ENCODE data around the gene DEFB113. TPM values are rescaled to one million over a fixed set of nuclear protein-coding genes. Genes with fewer than 3 reads are reported as not detected.
"Not testable (repeated sequence)": the region's sequence is repeated elsewhere in the genome, so short reads cannot be mapped to it uniquely, and the experiment has no call there.

Gene DEFB113
- total and polyA plus RNA-seq, 9 donors, result not detected

DNA sequence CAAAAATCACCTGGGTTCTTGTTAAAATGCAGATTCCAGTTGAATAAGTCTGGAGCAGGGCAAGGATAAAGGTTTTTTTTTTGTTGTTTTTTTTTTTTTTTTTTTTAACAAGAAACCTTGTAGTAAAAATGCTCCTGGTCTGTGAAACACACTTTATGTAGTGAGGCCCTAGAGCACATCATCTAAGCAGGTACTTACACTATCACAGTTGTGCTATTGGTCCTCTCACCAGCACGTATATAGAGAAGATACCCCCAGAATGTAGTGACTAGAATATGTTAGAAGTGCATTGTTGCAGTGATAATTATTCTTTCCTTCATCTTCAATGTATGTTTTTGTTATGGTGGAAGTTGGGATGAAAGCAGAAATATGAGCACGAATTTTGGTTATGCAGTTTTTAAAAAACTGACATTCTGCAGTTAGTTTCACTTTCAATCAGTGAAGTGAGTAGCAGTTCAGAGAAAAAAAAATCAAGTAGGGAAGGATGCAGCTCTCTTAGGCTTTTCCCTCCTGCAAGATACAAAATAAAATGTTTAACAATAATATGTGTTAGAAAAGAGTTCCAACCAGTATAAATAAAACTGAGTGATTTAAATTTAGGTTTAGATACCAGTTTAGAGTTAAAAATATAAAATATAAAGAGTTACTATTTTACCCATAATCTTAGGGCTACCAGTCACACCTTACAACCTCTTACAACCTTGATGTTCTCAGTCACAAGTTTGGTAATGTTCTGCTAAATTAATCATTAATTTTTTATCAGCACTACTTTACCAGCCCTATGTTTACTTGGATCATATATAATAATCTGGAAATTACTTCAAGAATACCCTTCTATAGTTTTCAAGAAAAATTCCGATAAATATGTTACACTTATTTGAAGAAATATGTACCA lies 9.2 kb upstream of the DEFB113 start:
- no CpG with 5 or more reads among the region's 3 CpGs for WGBS (ENCODE audit: insufficient coverage)
- H3K4me1 ChIP-seq (ENCODE audit: control insufficient read depth, insufficient read depth, low read length), result no peaks in the 10 kb centered on the region
- no peak overlapping the region for H3K27ac ChIP-seq (ENCODE audit: low read length)
- no peaks in the 10 kb centered on the region for H3K9me3 ChIP-seq (replicated peaks; ENCODE audit: control insufficient read depth, low read depth, low read length)
- H3K27me3 ChIP-seq (ENCODE audit: control insufficient read depth, insufficient read depth, low read length), result no peaks in the 10 kb centered on the region
- H3K4me3 ChIP-seq (ENCODE audit: low read length), result no peak overlapping the region
- DNase-seq, result peak; percentile 4
- H3K36me3 ChIP-seq (ENCODE audit: control insufficient read depth, insufficient read depth, low read length), result no peaks in the 10 kb centered on the region

GRCh38 chr6:49966823-49967222 lies 2.6 kb downstream of the DEFB113 start:
- Histone ChIP-seq H3K27me3 (ENCODE audit: control insufficient read depth, insufficient read depth, low read length) (no peaks in the 10 kb centered on the region), H3K27ac (ENCODE audit: low read length) (no peak overlapping the region), H3K4me3 (ENCODE audit: low read length) (no peak overlapping the region), H3K4me1 (ENCODE audit: control insufficient read depth, insufficient read depth, low read length) (no peaks in the 10 kb centered on the region), H3K9me3 (replicated peaks; ENCODE audit: control insufficient read depth, low read depth, low read length) (no peaks in the 10 kb centered on the region), H3K36me3 (ENCODE audit: control insufficient read depth, insufficient read depth, low read length) (no peaks in the 10 kb centered on the region)
- DNase-seq, result no peak
- WGBS (ENCODE audit: insufficient coverage), result no CpG with 5 or more reads among the region's 2 CpGs

DNA sequence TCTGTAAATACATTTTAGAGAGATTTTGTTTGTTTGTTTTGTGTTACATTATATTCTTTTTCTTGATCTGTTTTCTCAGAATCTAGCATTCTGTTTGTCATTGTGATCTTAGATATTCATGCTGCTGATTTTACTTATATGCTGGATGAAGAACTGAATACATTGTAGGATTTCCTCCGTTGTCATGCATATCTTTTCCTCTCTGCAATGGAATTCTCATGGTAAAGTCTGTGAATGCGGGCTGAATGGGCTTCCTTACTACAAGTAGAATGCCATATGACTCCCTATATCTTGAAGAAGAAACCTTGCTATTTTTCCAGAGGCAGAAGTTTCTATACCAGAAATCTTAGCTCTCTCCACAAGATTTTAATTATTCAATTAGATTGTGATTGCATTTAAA lies 3.1 kb downstream of the DEFB113 start:
- no CpG with 5 or more reads among the region's 2 CpGs for WGBS (ENCODE audit: insufficient coverage)
- no peaks in the 10 kb centered on the region for H3K9me3 ChIP-seq (replicated peaks; ENCODE audit: control insufficient read depth, low read depth, low read length)
- H3K36me3 ChIP-seq (ENCODE audit: control insufficient read depth, insufficient read depth, low read length), result no peaks in the 10 kb centered on the region
- H3K27ac ChIP-seq (ENCODE audit: low read length), result no peak overlapping the region
- H3K27me3 ChIP-seq (ENCODE audit: control insufficient read depth, insufficient read depth, low read length), result no peaks in the 10 kb centered on the region
- H3K4me3 ChIP-seq (ENCODE audit: low read length), result no peak overlapping the region
- no peaks in the 10 kb centered on the region for H3K4me1 ChIP-seq (ENCODE audit: control insufficient read depth, insufficient read depth, low read length)
- DNase-seq, result no peak

DNA sequence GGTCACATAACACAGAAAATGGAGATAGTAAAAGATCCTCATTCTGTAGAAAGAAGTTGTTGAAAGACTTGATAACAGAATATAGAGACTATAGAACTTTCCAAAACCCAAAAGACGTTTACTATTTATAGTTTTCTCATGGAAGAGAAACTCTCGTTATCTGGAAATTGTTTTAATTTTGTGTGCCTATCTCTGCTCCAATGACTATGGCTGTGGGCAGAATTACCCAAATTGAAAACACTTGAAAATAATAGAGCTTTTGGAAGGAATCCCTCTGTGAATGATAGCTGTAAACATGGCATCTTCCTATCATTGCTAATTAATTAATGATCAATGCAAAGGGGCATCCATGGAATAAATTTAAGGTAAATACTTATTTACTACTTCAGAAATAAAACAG lies 5.4 kb downstream of the DEFB113 start, which contains the start of gene DEFB114:
Gene DEFB114, minus strand, starts transcription at position 101 of the 400 bp plus-strand sequence. Its CDS starts 59 bp downstream, at position 42.
- Histone ChIP-seq H3K27me3 (ENCODE audit: control insufficient read depth, insufficient read depth, low read length) (no peaks in the 10 kb centered on the region), H3K4me3 (ENCODE audit: low read length) (no peak within 1 kb of the TSS), H3K4me1 (ENCODE audit: control insufficient read depth, insufficient read depth, low read length) (no peaks in the 10 kb centered on the region), H3K27ac (ENCODE audit: low read length) (no peak within 1 kb of the TSS), H3K36me3 (ENCODE audit: control insufficient read depth, insufficient read depth, low read length) (no peaks in the 10 kb centered on the region), H3K9me3 (replicated peaks; ENCODE audit: control insufficient read depth, low read depth, low read length) (no peaks in the 10 kb centered on the region)
- DNase-seq, result no peak
- WGBS (ENCODE audit: insufficient coverage), result no CpG with 5 or more reads among the region's 2 CpGs

GRCh38 chr6:49958180-49958579 lies 11.2 kb downstream of the DEFB113 start:
- Histone ChIP-seq H3K27me3 (ENCODE audit: control insufficient read depth, insufficient read depth, low read length) (no peaks in the 10 kb centered on the region), H3K27ac (ENCODE audit: low read length) (no peak overlapping the region), H3K36me3 (ENCODE audit: control insufficient read depth, insufficient read depth, low read length) (no peaks in the 10 kb centered on the region), H3K9me3 (replicated peaks; ENCODE audit: control insufficient read depth, low read depth, low read length) (no peaks in the 10 kb centered on the region), H3K4me3 (ENCODE audit: low read length) (no peak overlapping the region), H3K4me1 (ENCODE audit: control insufficient read depth, insufficient read depth, low read length) (no peaks in the 10 kb centered on the region)
- no peak for DNase-seq
- no CpG with 5 or more reads among the region's 1 CpG for WGBS (ENCODE audit: insufficient coverage)

DNA sequence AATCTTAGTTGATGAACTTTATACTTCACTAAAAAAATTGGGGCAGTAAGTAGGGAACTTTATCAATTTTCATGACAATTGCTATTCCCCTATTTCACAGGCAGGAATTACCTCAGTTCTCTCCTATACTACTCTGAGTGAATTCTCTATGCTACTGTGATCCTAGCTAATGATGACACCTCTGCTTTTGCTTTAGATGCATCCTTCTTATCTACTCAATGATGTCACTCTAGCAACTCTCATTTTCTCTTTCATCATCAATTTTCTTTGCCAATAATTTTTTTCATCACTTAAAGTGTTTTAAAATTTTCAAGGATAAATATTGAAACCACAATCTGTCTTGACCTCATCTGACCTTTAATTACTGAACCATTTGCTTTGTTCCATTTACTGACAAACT lies 13.6 kb downstream of the DEFB113 start:
- Histone ChIP-seq H3K4me3 (ENCODE audit: low read length) (no peak overlapping the region), H3K27me3 (ENCODE audit: control insufficient read depth, insufficient read depth, low read length) (no peaks in the 10 kb centered on the region), H3K9me3 (replicated peaks; ENCODE audit: control insufficient read depth, low read depth, low read length) (no peaks in the 10 kb centered on the region), H3K36me3 (ENCODE audit: control insufficient read depth, insufficient read depth, low read length) (no peaks in the 10 kb centered on the region), H3K4me1 (ENCODE audit: control insufficient read depth, insufficient read depth, low read length) (no peaks in the 10 kb centered on the region), H3K27ac (ENCODE audit: low read length) (no peak overlapping the region)
- DNase-seq, result no peak

- WGBS (ENCODE audit: insufficient coverage), result 82% methylated on average over 1 of the region's 2 CpGs
- H3K36me3 ChIP-seq (ENCODE audit: control insufficient read depth, insufficient read depth, low read length), result no peaks in the 10 kb centered on the region
- H3K27ac ChIP-seq (ENCODE audit: low read length), result no peak overlapping the region
- no peaks in the 10 kb centered on the region for H3K4me1 ChIP-seq (ENCODE audit: control insufficient read depth, insufficient read depth, low read length)
- DNase-seq, result no peak
- H3K9me3 ChIP-seq (replicated peaks; ENCODE audit: control insufficient read depth, low read depth, low read length), result no peaks in the 10 kb centered on the region
- no peaks in the 10 kb centered on the region for H3K27me3 ChIP-seq (ENCODE audit: control insufficient read depth, insufficient read depth, low read length)
- no peak overlapping the region for H3K4me3 ChIP-seq (ENCODE audit: low read length)
Measured at GRCh38 chr6:49951926-49952325, 17.5 kb downstream of the DEFB113 start.

GRCh38 chr6:49950415-49950751 lies 19.0 kb downstream of the DEFB113 start:
- no peak overlapping the region for H3K4me3 ChIP-seq (ENCODE audit: low read length)
- no peak for DNase-seq
- H3K36me3 ChIP-seq (ENCODE audit: control insufficient read depth, insufficient read depth, low read length), result no peaks in the 10 kb centered on the region
- H3K27ac ChIP-seq (ENCODE audit: low read length), result no peak overlapping the region
- no peaks in the 10 kb centered on the region for H3K9me3 ChIP-seq (replicated peaks; ENCODE audit: control insufficient read depth, low read depth, low read length)
- no peaks in the 10 kb centered on the region for H3K27me3 ChIP-seq (ENCODE audit: control insufficient read depth, insufficient read depth, low read length)
- no CpG with 5 or more reads among the region's 2 CpGs for WGBS (ENCODE audit: insufficient coverage)
- no peaks in the 10 kb centered on the region for H3K4me1 ChIP-seq (ENCODE audit: control insufficient read depth, insufficient read depth, low read length)

GRCh38 chr6:49949062-49949461 lies 20.4 kb downstream of the DEFB113 start:
- no peaks in the 10 kb centered on the region for H3K4me1 ChIP-seq (ENCODE audit: control insufficient read depth, insufficient read depth, low read length)
- H3K27me3 ChIP-seq (ENCODE audit: control insufficient read depth, insufficient read depth, low read length), result no peaks in the 10 kb centered on the region
- no peaks in the 10 kb centered on the region for H3K36me3 ChIP-seq (ENCODE audit: control insufficient read depth, insufficient read depth, low read length)
- no peaks in the 10 kb centered on the region for H3K9me3 ChIP-seq (replicated peaks; ENCODE audit: control insufficient read depth, low read depth, low read length)
- no peak overlapping the region for H3K4me3 ChIP-seq (ENCODE audit: low read length)
- DNase-seq, result no peak
- WGBS (ENCODE audit: insufficient coverage), result 80% methylated on average over 1 of the region's 4 CpGs
- H3K27ac ChIP-seq (ENCODE audit: low read length), result no peak overlapping the region

GRCh38 chr6:49946835-49947234 lies 22.6 kb downstream of the DEFB113 start:
- Histone ChIP-seq H3K36me3 (ENCODE audit: control insufficient read depth, insufficient read depth, low read length) (no peaks in the 10 kb centered on the region), H3K4me3 (ENCODE audit: low read length) (no peak overlapping the region), H3K27ac (ENCODE audit: low read length) (no peak overlapping the region), H3K27me3 (ENCODE audit: control insufficient read depth, insufficient read depth, low read length) (no peaks in the 10 kb centered on the region), H3K4me1 (ENCODE audit: control insufficient read depth, insufficient read depth, low read length) (no peaks in the 10 kb centered on the region), H3K9me3 (replicated peaks; ENCODE audit: control insufficient read depth, low read depth, low read length) (no peaks in the 10 kb centered on the region)
- no CpG with 5 or more reads among the region's 2 CpGs for WGBS (ENCODE audit: insufficient coverage)
- DNase-seq, result no peak

DNA sequence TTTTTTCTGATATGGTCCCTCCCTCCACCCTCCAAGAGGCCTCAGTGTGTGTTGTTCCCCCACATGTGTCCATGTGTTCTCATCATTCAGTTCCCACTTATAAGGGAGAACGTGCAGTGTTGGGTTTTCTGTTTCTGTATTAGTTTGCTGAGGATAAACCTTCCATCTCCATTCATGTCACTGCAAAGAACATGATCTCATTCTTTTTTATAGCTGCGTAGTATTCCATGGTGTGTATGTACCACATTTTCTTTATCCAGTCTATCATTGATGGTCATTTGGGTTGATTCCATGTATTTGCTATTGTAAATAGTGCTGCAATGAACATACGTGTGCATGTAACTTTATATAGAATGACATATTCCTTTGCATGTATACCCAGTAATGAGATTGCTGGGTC lies 25.4 kb downstream of the DEFB113 start:
- not testable (repeated sequence) for DNase-seq; H3K36me3 ChIP-seq (ENCODE audit: control insufficient read depth, insufficient read depth, low read length); H3K27ac ChIP-seq (ENCODE audit: low read length); H3K4me3 ChIP-seq (ENCODE audit: low read length); H3K27me3 ChIP-seq (ENCODE audit: control insufficient read depth, insufficient read depth, low read length); H3K9me3 ChIP-seq (replicated peaks; ENCODE audit: control insufficient read depth, low read depth, low read length); H3K4me1 ChIP-seq (ENCODE audit: control insufficient read depth, insufficient read depth, low read length)
- no CpG with 5 or more reads among the region's 3 CpGs for WGBS (ENCODE audit: insufficient coverage)
